ENCODE measurements around the gene SLC9A5.

Gene SLC9A5

DNA sequence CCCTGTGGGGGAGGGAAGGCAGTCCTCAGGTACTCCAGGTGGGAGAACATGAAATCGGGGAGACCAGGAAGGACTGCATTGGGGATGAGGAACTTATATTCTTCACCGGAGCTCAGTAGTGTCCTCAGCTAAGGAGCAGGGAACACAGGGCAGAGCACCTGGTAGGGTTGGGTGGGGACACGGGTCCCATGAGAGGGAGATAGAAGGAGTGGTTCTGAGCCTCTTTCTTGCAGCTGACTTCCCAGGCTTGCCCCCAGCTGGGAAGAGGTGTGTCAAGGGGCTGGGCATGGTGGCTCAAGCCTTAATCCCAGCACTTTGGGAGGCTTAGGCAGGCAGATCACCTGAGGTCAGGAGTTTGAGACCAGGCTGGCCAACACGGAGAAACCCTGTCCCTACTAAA, 3.6 kb upstream of the SLC9A5 start:
- no peak overlapping the region for H3K9ac ChIP-seq (ENCODE audit: low read depth, low read length)
- H4K20me1 ChIP-seq (ENCODE audit: insufficient read depth, low read length): peaks cover 19% of the 10 kb centered on the region

GRCh38 chr16:67245674-67246080, 3.1 kb upstream of the SLC9A5 start:
- Histone ChIP-seq H2AFZ (ENCODE audit: low read depth, low read length) (no peak overlapping the region), H3K36me3 (ENCODE audit: insufficient read depth, low read length) (no peaks in the 10 kb centered on the region), H3K27me3 (ENCODE audit: insufficient read depth, low read length, poor library complexity) (peaks cover 26% of the 10 kb centered on the region), H3K4me2 (ENCODE audit: insufficient read depth, low read length) (peak overlapping the region; percentile 69; the same call in 1 of the 2 replicates), H4K20me1 (ENCODE audit: insufficient read depth, low read length) (peaks cover 19% of the 10 kb centered on the region), H3K4me3 (ENCODE audit: low read depth in 1 of 2, low read length in 2 of 2) (no peak overlapping the region), H3K79me2 (ENCODE audit: insufficient read depth, low read length) (peaks cover 7% of the 10 kb centered on the region; the same call in 1 of the 2 replicates), H3K9ac (ENCODE audit: low read depth, low read length) (no peak overlapping the region; the same call in 1 of the 2 replicates), H3K9me3 (ENCODE audit: insufficient read depth, low read length, severe bottlenecking) (no peaks in the 10 kb centered on the region), H3K4me1 (ENCODE audit: insufficient read depth, low read length) (peaks cover 58% of the 10 kb centered on the region), H3K27ac (ENCODE audit: low read length) (no peak overlapping the region)
- no peak for ATAC-seq (ENCODE audit: insufficient read depth, low read depth)
- DNase-seq: no peak
- TF ChIP-seq EZH2 (IDR thresholded peaks at IDR 0.05; ENCODE audit: borderline replicate concordance, low read depth, low read length, severe bottlenecking): no peak
- TF ChIP-seq, protein P1, sequence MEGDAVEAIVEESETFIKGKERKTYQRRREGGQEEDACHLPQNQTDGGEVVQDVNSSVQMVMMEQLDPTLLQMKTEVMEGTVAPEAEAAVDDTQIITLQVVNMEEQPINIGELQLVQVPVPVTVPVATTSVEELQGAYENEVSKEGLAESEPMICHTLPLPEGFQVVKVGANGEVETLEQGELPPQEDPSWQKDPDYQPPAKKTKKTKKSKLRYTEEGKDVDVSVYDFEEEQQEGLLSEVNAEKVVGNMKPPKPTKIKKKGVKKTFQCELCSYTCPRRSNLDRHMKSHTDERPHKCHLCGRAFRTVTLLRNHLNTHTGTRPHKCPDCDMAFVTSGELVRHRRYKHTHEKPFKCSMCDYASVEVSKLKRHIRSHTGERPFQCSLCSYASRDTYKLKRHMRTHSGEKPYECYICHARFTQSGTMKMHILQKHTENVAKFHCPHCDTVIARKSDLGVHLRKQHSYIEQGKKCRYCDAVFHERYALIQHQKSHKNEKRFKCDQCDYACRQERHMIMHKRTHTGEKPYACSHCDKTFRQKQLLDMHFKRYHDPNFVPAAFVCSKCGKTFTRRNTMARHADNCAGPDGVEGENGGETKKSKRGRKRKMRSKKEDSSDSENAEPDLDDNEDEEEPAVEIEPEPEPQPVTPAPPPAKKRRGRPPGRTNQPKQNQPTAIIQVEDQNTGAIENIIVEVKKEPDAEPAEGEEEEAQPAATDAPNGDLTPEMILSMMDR (IDR thresholded peaks at IDR 0.05; ENCODE audit: borderline replicate concordance, extremely low read depth, low read length, poor library complexity, severe bottlenecking): no peak

More for the DNA sequence above, 3.6 kb upstream of the SLC9A5 start:
- no peaks in the 10 kb centered on the region for H3K36me3 ChIP-seq (ENCODE audit: insufficient read depth, low read length)
- DNase-seq (no peak), ATAC-seq (ENCODE audit: insufficient read depth, low read depth) (no peak)
- H3K79me2 ChIP-seq (ENCODE audit: insufficient read depth, low read length): peaks cover 7% of the 10 kb centered on the region; the same call in 1 of the 2 replicates
- no peaks in the 10 kb centered on the region for H3K9me3 ChIP-seq (ENCODE audit: insufficient read depth, low read length, severe bottlenecking)
- TF ChIP-seq, protein P1 (IDR thresholded peaks at IDR 0.05; ENCODE audit: borderline replicate concordance, extremely low read depth, low read length, poor library complexity, severe bottlenecking): no peak
- no peak for TF ChIP-seq EZH2 (IDR thresholded peaks at IDR 0.05; ENCODE audit: borderline replicate concordance, low read depth, low read length, severe bottlenecking)
- no peak overlapping the region for H2AFZ ChIP-seq (ENCODE audit: low read depth, low read length)
- H3K4me3 ChIP-seq (ENCODE audit: low read depth in 1 of 2, low read length in 2 of 2): no peak overlapping the region
- peak overlapping the region; percentile 28; the same call in 1 of the 2 replicates for H3K4me2 ChIP-seq (ENCODE audit: insufficient read depth, low read length)
- H3K4me1 ChIP-seq (ENCODE audit: insufficient read depth, low read length): peaks cover 58% of the 10 kb centered on the region
- no peak overlapping the region for H3K27ac ChIP-seq (ENCODE audit: low read length)
- peaks cover 21% of the 10 kb centered on the region for H3K27me3 ChIP-seq (ENCODE audit: insufficient read depth, low read length, poor library complexity)

- H3K4me3 ChIP-seq (ENCODE audit: low read depth in 1 of 2, low read length in 2 of 2): peak overlapping the region; percentile 49 to 79; a peak in 3 of 4 replicates
- peak overlapping the region; percentile 71; the same call in 1 of the 2 replicates for H3K9ac ChIP-seq (ENCODE audit: low read depth, low read length)
- peaks cover 7% of the 10 kb centered on the region; the same call in 1 of the 2 replicates for H3K79me2 ChIP-seq (ENCODE audit: insufficient read depth, low read length)
- H3K9me3 ChIP-seq (ENCODE audit: insufficient read depth, low read length, severe bottlenecking): no peaks in the 10 kb centered on the region
- H2AFZ ChIP-seq (ENCODE audit: low read depth, low read length): peak overlapping the region; percentile 89; the same call in 1 of the 2 replicates
- H3K4me1 ChIP-seq (ENCODE audit: insufficient read depth, low read length): peaks cover 58% of the 10 kb centered on the region
- DNase-seq (no peak), ATAC-seq (ENCODE audit: insufficient read depth, low read depth) (no peak)
- no peak overlapping the region for H3K27ac ChIP-seq (ENCODE audit: low read length)
- peaks cover 19% of the 10 kb centered on the region for H4K20me1 ChIP-seq (ENCODE audit: insufficient read depth, low read length)
- TF ChIP-seq, protein P1 (IDR thresholded peaks at IDR 0.05; ENCODE audit: borderline replicate concordance, extremely low read depth, low read length, poor library complexity, severe bottlenecking): peak; percentile 38
- TF ChIP-seq EZH2 (IDR thresholded peaks at IDR 0.05; ENCODE audit: borderline replicate concordance, low read depth, low read length, severe bottlenecking): no peak
- H3K36me3 ChIP-seq (ENCODE audit: insufficient read depth, low read length): no peaks in the 10 kb centered on the region
- peaks cover 26% of the 10 kb centered on the region for H3K27me3 ChIP-seq (ENCODE audit: insufficient read depth, low read length, poor library complexity)
- peak overlapping the region; percentile 69 for H3K4me2 ChIP-seq (ENCODE audit: insufficient read depth, low read length)
These were observed 2.6 kb upstream of the SLC9A5 start for GRCh38 chr16:67246081-67246755.
